GM21528 (cell line): ENCODE measurements around the gene PMM1.
"Not testable (repeated sequence)": the region's sequence is repeated elsewhere in the genome, so short reads cannot be mapped to it uniquely, and the experiment has no call there.

Source experiments
- ATAC-seq: cut with Tn5 transposase; IDR thresholded peaks from one replicate; pipeline ENCODE4 v1.9.1; 2021; ENCODE audit warnings: mild to moderate bottlenecking, moderate library complexity; ENCODE audit not compliant: unreplicated experiment, low FRiP score

Gene PMM1

GRCh38 chr22:41589391-41590241, at the start of gene PMM1:
Gene PMM1, minus strand, starts transcription at chr22:41589840. Its CDS starts 35 bp downstream, at chr22:41589805.
- ATAC-seq = peak; percentile 84

- ATAC-seq = no peak
Observed at GRCh38 chr22:41638748-41639147, 49.1 kb upstream of the PMM1 start.

GRCh38 chr22:41638124-41638523, 48.5 kb upstream of the PMM1 start:
- no peak for ATAC-seq

- not testable (repeated sequence) for ATAC-seq
Observed at GRCh38 chr22:41637623-41638022, 48.0 kb upstream of the PMM1 start.

- ATAC-seq = no peak
Observed at GRCh38 chr22:41636467-41636866, 46.8 kb upstream of the PMM1 start.

- ATAC-seq = not testable (repeated sequence)
Observed at GRCh38 chr22:41634610-41635009, 45.0 kb upstream of the PMM1 start.

GRCh38 chr22:41631615-41632014, 42.0 kb upstream of the PMM1 start:
- ATAC-seq = not testable (repeated sequence)

- ATAC-seq = not testable (repeated sequence)
Observed at GRCh38 chr22:41631115-41631514, 41.5 kb upstream of the PMM1 start.

- ATAC-seq = no peak
Observed at GRCh38 chr22:41625577-41625976, 35.9 kb upstream of the PMM1 start.

GRCh38 chr22:41621911-41622179, 32.2 kb upstream of the PMM1 start:
- no peak for ATAC-seq

GRCh38 chr22:41621099-41621910, 31.7 kb upstream of the PMM1 start, which contains the start of gene XRCC6:
Gene XRCC6, plus strand, starts transcription at chr22:41621295. Its CDS starts 710 bp downstream, at chr22:41622005.
- peak; percentile 74 for ATAC-seq

- peak; percentile 69 for ATAC-seq
Observed at GRCh38 chr22:41620589-41621098, 31.0 kb upstream of the PMM1 start, which contains the start of gene DESI1. Gene DESI1, minus strand, starts transcription at chr22:41621043. Its CDS starts 204 bp downstream, at chr22:41620839.

GRCh38 chr22:41619979-41620588, 30.4 kb upstream of the PMM1 start:
- ATAC-seq = peak; percentile 26

- ATAC-seq = no peak
Observed at GRCh38 chr22:41613456-41613855, 23.8 kb upstream of the PMM1 start.

GRCh38 chr22:41612603-41613306, 23.1 kb upstream of the PMM1 start:
- no peak for ATAC-seq

- no peak for ATAC-seq
Observed at GRCh38 chr22:41608386-41608785, 18.7 kb upstream of the PMM1 start.

- no peak for ATAC-seq
Observed at GRCh38 chr22:41603873-41604332, 14.3 kb upstream of the PMM1 start.

- ATAC-seq = no peak
Observed at GRCh38 chr22:41600976-41601375, 11.3 kb upstream of the PMM1 start.

- no peak for ATAC-seq
Observed at GRCh38 chr22:41598891-41599635, 9.4 kb upstream of the PMM1 start.
